ENCODE data around the gene CETN3. TPM values are rescaled to one million over a fixed set of nuclear protein-coding genes. Genes with fewer than 3 reads are reported as not detected.

CETN3 gene
- total and polyA plus RNA-seq, 9 of the 15 experiments (the other 6 are each of a cell fraction or from before 2014, with no cell fraction given) = 43.3 to 113 (median 82.4) TPM

DNA sequence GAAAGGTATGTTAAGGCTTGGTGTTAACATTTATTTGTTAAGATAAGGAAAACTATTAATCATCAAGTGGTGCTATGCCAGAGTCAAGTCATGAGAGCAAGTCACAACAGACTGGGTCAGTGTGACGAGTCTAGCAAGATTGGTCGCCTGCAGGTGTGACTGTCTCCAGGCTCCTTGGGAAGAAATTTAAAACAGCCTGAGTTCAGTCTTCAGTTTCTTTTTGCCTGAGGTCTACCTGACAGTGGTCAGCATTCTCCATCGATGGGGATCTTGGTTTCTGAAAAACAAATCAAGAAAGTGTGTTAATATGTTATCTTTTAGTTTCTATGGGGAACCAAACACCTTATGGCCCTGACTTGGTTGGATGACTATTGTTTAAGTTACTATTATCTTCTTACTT is 56.3 kb downstream of the CETN3 start:
- Histone ChIP-seq H2AFZ (ENCODE audit: low read depth, low read length) (no peak overlapping the region), H3K27me3 (ENCODE audit: control insufficient read depth in 2 of 2, insufficient read depth in 2 of 2, low read length in 2 of 2) (no peaks in the 10 kb centered on the region), H3K4me1 (replicated peaks in 1 of 2; ENCODE audit: control insufficient read depth in 2 of 2, insufficient read depth in 2 of 2, low read length in 2 of 2) (no peaks in the 10 kb centered on the region), H3K79me2 (ENCODE audit: control insufficient read depth, insufficient read depth, low read length) (no peaks in the 10 kb centered on the region), H3K9me1 (ENCODE audit: control insufficient read depth, insufficient read depth, low read length) (no peaks in the 10 kb centered on the region), H3K9me3 (replicated peaks; ENCODE audit: control insufficient read depth, insufficient read depth, low read depth, low read length) (no peaks in the 10 kb centered on the region), H3K36me3 (ENCODE audit: control insufficient read depth, insufficient read depth, low read length) (no peaks in the 10 kb centered on the region), H3K4me3 (no peak overlapping the region), H3K27ac (ENCODE audit: extremely low read depth, low read depth, low read length) (no peak overlapping the region), H4K20me1 (replicated peaks; ENCODE audit: control insufficient read depth, insufficient read depth, low read length) (no peaks in the 10 kb centered on the region), H3K4me2 (ENCODE audit: insufficient read depth, low read length) (no peak overlapping the region), H3K9ac (ENCODE audit: insufficient read depth in 1 of 2, low read depth in 2 of 2, low read length in 2 of 2) (no peak overlapping the region)
- POLR2A ChIA-PET = no interaction called here
- in situ Hi-C loops (cut with MboI) (no loop called here), intact Hi-C loops (cut with micrococcal nuclease) (no loop called here)
- no TSS peak for BruUV-seq (replicated peaks)
- no peak for FAIRE-seq
- no peak for ATAC-seq
- CTCF ChIA-PET (ENCODE audit: low intra/inter-chr PET ratio) = no interaction called here
- DNase-seq (ENCODE audit: extremely low read depth in 1 of 4, low spot score in 3 of 4) = no peak
- WGBS (ENCODE audit: insufficient coverage, low coverage, missing lambda C conversion rate) = 0% methylated on average over 3 of the region's 3 CpGs
- TF ChIP-seq ASH1L (IDR thresholded peaks at IDR 0.05; ENCODE audit: borderline replicate concordance, low read depth, partially characterized antibody) = no peak
- no peak for TF ChIP-seq HLTF (IDR thresholded peaks at IDR 0.05)
- no peak for TF ChIP-seq KAT8 (IDR thresholded peaks at IDR 0.05; ENCODE audit: low read depth)
- TF ChIP-seq, protein P1, sequence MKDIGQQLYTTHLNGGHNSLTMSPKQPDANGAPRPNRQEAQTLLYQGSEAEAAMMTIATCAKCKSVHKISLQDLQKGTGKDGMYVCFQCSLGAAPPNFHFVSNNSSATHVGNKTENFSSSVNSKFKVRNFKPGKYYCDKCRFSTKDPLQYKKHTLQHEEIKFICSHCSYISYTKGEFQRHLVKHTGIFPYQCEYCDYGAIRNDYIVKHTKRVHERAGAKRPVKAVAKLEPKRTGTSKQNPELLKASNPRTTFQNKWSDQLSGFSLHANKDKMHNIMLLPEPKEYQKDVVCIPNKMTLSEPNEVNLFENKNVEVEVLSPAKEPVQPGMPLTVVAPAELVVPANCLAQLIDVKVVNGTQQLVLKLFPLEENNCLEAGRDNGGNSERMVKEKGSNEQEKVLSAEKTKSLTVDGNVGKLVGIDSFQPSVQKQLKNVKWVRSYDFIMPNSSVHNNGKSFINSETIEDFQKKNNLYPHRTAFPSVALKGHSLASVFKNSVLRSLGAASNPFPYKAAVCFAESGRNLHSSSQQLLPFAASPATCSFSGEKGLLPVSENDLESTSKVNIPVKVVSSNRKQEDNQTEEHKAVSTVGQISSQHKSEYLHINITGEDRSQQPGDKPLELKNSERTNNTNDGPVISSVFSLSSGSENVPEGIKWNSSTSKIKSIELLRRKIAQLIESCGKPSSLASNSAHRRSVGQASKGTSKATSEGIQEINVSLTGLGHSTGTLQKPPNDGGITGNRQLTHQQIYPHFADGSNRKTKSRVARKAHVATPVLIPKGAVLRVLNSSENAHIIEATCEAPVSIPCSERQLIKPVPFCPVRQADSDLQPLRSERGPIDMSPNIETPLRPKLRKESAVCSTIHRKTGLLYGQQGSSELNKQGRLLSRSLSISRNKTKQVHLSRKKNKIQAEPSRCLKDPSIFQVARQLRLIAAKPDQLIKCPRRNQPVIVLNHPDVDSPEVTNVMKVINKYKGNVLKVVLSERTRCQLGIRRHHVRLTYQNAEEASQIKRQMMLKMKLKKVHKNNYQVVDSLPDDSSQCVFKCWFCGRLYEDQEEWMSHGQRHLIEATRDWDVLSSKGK (CRISPR knock-in tag; IDR thresholded peaks at IDR 0.05) = no peak
- TF ChIP-seq, protein P2, sequence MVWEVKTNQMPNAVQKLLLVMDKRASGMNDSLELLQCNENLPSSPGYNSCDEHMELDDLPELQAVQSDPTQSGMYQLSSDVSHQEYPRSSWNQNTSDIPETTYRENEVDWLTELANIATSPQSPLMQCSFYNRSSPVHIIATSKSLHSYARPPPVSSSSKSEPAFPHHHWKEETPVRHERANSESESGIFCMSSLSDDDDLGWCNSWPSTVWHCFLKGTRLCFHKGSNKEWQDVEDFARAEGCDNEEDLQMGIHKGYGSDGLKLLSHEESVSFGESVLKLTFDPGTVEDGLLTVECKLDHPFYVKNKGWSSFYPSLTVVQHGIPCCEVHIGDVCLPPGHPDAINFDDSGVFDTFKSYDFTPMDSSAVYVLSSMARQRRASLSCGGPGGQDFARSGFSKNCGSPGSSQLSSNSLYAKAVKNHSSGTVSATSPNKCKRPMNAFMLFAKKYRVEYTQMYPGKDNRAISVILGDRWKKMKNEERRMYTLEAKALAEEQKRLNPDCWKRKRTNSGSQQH (CRISPR knock-in tag; IDR thresholded peaks at IDR 0.05) = no peak
- TF ChIP-seq RFX5 (IDR thresholded peaks at IDR 0.05; ENCODE audit: low read depth, low read length) = no peak
- TF ChIP-seq ZNF143 (CRISPR knock-in tag; IDR thresholded peaks at IDR 0.05) = no peak
- no peak for TF ChIP-seq JUND (IDR thresholded peaks at IDR 0.05; ENCODE audit: borderline replicate concordance, low read depth, low read length)
- no peak for TF ChIP-seq JUND (tag; IDR thresholded peaks at IDR 0.05; ENCODE audit: borderline replicate concordance, low read depth, low read length)
- no peak for TF ChIP-seq MEF2D (tag; conservative IDR thresholded peaks at IDR 0.05; ENCODE audit: low read depth)
- TF ChIP-seq, protein P3, sequence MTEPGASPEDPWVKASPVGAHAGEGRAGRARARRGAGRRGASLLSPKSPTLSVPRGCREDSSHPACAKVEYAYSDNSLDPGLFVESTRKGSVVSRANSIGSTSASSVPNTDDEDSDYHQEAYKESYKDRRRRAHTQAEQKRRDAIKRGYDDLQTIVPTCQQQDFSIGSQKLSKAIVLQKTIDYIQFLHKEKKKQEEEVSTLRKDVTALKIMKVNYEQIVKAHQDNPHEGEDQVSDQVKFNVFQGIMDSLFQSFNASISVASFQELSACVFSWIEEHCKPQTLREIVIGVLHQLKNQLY (CRISPR knock-in tag; conservative IDR thresholded peaks at IDR 0.05) = no peak
- TF ChIP-seq DPF2 (IDR thresholded peaks at IDR 0.05) = no peak
- no peak for TF ChIP-seq LEF1 (IDR thresholded peaks at IDR 0.05)
- TF ChIP-seq SETDB1 (IDR thresholded peaks at IDR 0.05; ENCODE audit: low read length) = no peak
- no peak for TF ChIP-seq POLR3G (IDR thresholded peaks at IDR 0.05; ENCODE audit: extremely low read depth, insufficient read length, insufficient replicate concordance)
- TF ChIP-seq, protein P4, sequence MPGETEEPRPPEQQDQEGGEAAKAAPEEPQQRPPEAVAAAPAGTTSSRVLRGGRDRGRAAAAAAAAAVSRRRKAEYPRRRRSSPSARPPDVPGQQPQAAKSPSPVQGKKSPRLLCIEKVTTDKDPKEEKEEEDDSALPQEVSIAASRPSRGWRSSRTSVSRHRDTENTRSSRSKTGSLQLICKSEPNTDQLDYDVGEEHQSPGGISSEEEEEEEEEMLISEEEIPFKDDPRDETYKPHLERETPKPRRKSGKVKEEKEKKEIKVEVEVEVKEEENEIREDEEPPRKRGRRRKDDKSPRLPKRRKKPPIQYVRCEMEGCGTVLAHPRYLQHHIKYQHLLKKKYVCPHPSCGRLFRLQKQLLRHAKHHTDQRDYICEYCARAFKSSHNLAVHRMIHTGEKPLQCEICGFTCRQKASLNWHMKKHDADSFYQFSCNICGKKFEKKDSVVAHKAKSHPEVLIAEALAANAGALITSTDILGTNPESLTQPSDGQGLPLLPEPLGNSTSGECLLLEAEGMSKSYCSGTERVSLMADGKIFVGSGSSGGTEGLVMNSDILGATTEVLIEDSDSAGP (CRISPR knock-in tag; IDR thresholded peaks at IDR 0.05) = no peak
- no peak for TF ChIP-seq HSF4 (CRISPR knock-in tag; IDR thresholded peaks at IDR 0.05; ENCODE audit: borderline replicate concordance)

Data from K562 (cell line).